Stimulated activated CD8-positive, alpha-beta memory T cell treated with anti-CD3 and anti-CD28 coated beads, Interleukin-7, amount 100 ng/mL, for 1 hour (primary cell): ENCODE results near the gene ADIPOQ.
"Not testable (repeated sequence)": the region's sequence is repeated elsewhere in the genome, so short reads cannot be mapped to it uniquely, and the experiment has no call there.

Experiments used
- DNase-seq, 2 donors: peaks; one replicate each; pipeline ENCODE4 v3.0.0-alpha.2; 2020; ENCODE audit warnings: low read depth in 2 of 2

Gene ADIPOQ

GRCh38 chr3:186870421-186871201, 28.1 kb downstream of the ADIPOQ start:
- no peak for DNase-seq

GRCh38 chr3:186871403-186871924, 29.0 kb downstream of the ADIPOQ start:
- DNase-seq = no peak

DNA sequence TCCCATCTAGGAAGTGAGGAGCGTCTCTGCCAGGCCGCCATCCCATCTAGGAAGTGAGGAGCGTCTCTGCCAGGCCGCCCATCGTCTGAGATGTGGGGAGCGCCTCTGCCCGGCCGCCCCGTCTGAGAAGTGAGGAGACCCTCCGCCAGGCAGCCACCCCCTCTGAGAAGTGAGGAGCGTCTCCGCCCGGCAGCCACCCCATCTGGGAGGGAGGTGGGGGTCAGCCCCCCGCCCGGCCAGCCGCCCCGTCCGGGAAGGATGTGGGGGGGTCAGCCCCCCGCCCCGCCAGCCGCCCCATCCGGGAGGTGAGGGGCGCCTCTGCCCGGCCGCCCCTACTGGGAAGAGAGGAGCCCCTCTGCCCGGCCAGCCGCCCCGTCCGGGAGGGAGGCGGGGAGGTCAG, 31.3 kb downstream of the ADIPOQ start:
- DNase-seq = not testable (repeated sequence)

DNA sequence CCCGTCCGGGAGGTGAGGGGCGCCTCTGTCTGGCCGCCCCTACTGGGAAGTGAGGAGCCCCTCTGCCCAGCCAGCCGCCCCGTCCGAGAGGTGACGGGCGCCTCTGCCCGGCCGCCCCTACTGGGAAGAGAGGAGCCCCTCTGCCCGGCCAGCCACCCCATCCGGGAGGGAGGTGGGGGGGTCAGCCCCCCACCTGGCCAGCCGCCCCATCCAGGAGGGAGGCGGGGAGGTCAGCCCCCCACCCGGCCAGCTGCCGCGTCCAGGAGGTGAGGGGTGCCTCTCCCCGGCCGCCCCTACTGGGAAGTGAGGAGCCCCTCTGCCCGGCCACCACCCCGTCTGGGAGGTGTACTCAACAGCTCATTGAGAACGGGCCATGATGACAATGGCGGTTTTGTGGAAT, 31.7 kb downstream of the ADIPOQ start:
- DNase-seq = not testable (repeated sequence)

DNA sequence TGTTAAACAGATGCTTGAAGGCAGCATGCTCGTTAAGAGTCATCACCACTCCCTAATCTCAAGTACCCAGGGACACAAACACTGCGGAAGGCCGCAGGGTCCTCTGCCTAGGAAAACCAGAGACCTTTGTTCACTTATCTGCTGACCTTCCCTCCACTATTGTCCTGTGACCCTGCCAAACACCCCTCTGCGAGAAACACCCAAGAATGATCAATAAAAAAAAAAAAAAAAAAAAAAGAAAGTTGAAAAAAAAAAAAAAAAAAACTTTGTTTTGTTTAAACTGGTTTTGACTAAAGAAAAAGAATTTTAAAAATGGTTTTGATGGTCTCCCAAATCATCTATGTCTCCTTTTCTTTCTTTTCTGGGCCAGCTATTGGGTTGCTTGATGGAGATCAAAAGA, 32.3 kb downstream of the ADIPOQ start:
- DNase-seq = not testable (repeated sequence)

DNA sequence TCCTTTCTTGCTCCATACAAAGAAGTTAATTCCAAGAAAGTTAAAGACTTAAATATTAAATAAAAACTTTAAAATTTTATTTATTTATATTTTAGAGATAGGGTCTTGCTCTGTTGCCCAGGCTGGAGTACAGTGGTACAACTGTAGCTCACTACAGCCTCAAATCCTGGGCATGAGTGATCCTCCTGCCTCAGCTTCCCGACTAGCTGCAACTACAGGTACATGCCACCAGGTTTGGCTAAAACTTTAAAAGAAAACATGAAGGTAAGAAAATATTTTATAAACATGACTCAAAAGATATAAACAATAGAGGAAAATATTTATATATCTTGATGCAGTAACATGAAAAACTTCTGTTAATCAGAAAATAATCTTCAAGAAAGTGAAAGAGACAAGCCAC, 33.2 kb downstream of the ADIPOQ start:
- no peak for DNase-seq

DNA sequence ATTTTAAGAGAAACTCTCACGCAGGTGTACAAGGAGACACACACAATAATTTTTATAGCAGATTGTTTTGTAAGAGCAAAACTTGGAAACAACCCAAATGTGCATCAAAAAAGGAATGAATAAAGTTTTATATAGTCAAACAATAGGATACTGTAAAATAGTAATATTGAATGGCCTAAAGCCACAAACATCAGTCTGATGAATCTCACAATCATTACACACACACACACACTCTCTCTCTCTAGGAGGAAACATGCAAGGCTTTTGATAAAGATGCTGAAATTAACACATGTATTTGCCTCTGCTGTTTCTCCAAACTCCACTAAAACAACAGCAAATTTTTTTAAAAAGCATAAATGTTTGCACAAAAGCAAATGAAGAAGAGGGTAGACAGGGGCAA, 37.3 kb downstream of the ADIPOQ start:
- no peak for DNase-seq

GRCh38 chr3:186880406-186880805, 37.9 kb downstream of the ADIPOQ start:
- DNase-seq = no peak

DNA sequence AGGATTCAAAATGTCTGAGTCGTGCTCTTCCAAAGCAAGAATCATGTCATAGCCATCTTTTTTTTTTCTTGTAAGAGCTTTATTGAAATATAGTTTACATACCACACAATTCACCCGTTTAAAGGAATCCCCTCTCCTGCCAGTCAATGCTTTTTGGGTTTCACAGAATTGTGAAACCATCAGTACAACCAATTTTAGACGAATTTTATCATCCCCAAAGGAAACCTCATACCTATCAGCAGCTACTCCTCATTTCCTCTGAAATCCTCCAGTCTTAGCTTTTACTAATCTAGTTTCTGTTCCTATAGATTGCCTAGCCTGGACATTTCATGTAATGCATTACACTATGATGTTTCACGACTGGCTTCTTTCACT, 39.6 kb downstream of the ADIPOQ start:
- no peak for DNase-seq

DNA sequence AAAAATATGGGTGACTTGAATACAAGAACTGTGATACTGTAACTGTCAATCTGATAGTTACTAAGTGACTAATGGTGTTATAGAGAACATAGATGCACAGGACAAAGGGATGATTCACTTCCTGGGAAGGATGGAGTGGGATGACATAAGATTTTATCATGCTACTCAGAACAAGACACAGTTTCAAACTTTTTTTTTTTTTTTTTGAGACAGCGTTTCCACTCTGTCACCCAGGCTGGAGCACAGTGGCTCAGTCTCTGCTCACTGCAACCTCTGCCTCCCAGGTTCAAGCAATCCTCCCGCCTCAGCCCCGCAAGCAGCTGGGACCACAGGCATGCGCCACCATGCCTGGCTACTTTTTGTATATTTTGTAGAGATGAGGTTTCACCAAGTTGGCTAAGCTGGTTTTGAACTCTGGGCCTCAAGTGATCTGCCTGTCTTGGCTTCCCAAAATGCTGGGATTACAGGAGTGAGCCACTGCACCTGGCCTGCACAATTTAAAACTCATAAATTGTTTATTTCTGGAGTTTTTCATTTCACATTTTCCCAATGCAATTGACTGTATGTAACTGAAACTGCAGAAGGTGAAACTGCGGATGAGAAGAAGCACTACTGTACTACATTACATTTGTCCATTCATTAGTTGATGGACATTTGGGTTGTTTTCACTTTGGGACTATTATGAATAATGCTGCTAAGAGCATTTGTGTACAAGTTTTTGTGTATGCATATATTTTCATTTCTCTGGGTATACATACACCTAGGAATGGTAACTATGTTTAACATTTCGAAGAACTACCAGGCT, 40.6 kb downstream of the ADIPOQ start:
- no peak for DNase-seq

DNA sequence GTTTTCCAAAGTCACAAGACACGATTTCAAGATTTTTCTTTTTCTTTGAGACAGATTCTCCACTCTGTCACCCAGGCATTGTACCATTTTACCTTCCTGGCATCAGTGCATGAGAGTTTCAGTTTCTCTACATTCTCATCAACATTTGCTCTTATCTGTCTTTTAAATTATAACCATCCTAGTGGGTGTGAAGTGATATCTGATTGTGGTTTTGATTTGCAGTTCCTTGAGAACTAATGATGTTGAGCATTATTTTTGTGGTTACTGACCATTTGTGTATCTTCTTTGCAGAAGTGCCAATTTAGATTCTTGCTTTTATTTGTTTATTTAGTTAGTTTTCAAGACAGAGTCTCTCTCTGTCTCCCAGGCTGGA, 41.2 kb downstream of the ADIPOQ start:
- DNase-seq = no peak

GRCh38 chr3:186884868-186885267, 42.4 kb downstream of the ADIPOQ start:
- DNase-seq = not testable (repeated sequence)

GRCh38 chr3:186886202-186886981, 43.9 kb downstream of the ADIPOQ start:
- no peak for DNase-seq

- DNase-seq = not testable (repeated sequence)
Observed at GRCh38 chr3:186887507-186887938, 45.0 kb downstream of the ADIPOQ start.

- DNase-seq = no peak
Observed at GRCh38 chr3:186888569-186888968, 46.1 kb downstream of the ADIPOQ start.

GRCh38 chr3:186889698-186890097, 47.2 kb downstream of the ADIPOQ start:
- DNase-seq = not testable (repeated sequence)

- DNase-seq = no peak
Observed at GRCh38 chr3:186890911-186891310, 48.4 kb downstream of the ADIPOQ start.

- not testable (repeated sequence) for DNase-seq
Observed at GRCh38 chr3:186893071-186893470, 50.6 kb downstream of the ADIPOQ start.

- DNase-seq = no peak
Observed at GRCh38 chr3:186895406-186895805, 52.9 kb downstream of the ADIPOQ start.

- no peak for DNase-seq
Observed at GRCh38 chr3:186896006-186896405, 53.5 kb downstream of the ADIPOQ start.

- DNase-seq = no peak
Observed at GRCh38 chr3:186896875-186897274, 54.4 kb downstream of the ADIPOQ start.

DNA sequence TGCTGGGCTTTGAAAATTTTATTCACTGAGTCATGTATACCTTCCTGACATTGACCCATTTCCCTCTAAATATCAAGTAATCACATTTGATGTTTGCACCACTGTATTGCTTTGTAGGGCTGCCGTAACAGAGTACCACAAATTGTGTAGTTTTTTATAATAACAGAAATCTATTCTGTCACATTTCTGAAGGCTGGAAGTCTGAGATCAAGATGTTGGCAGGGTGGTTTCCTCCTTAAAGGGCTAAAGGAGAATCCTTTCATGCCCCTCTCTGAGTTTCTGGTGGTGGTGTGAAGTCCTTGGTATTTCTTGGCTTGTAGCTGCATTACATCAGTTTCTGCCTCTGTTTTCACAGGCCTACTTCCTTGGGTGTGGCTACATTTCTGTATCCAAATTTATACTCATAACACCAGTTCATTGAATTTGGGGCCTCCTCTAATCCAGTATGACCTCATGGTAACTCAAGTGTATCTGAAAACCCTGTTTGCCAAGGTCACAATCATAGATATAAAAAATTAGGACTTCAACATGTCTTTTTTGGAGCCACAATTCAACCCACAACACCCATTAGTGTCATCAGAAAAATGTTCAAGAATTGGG, 58.7 kb downstream of the ADIPOQ start:
- DNase-seq = no peak
